HG02840 (cell line): ENCODE results near the gene ADAM30.

Source experiments
- ATAC-seq: cut with Tn5 transposase; IDR thresholded peaks from one replicate; pipeline ENCODE4 v1.9.1; 2021; ENCODE audit warnings: mild to moderate bottlenecking, moderate library complexity, moderate number of reproducible peaks; ENCODE audit not compliant: unreplicated experiment, low FRiP score

The ADAM30 gene

GRCh38 chr1:119909890-119910596, 13.7 kb upstream of the ADAM30 start:
- no peak for ATAC-seq

- ATAC-seq: no peak
Measured at GRCh38 chr1:119908661-119909060, 12.3 kb upstream of the ADAM30 start.

- no peak for ATAC-seq
Measured at GRCh38 chr1:119906927-119907652, 10.8 kb upstream of the ADAM30 start.

GRCh38 chr1:119903443-119903835, 7.1 kb upstream of the ADAM30 start:
- ATAC-seq: no peak

- ATAC-seq: no peak
Measured at GRCh38 chr1:119902775-119903442, 6.6 kb upstream of the ADAM30 start.

- no peak for ATAC-seq
Measured at GRCh38 chr1:119898981-119899720, 2.8 kb upstream of the ADAM30 start.

GRCh38 chr1:119898530-119898929, 2.2 kb upstream of the ADAM30 start:
- no peak for ATAC-seq

- no peak for ATAC-seq
Measured at GRCh38 chr1:119895102-119895501, 1.2 kb downstream of the ADAM30 start.

GRCh38 chr1:119893827-119894700, 2.3 kb downstream of the ADAM30 start:
- no peak for ATAC-seq

- ATAC-seq: no peak
Measured at GRCh38 chr1:119893238-119893791, 3.0 kb downstream of the ADAM30 start.

GRCh38 chr1:119891386-119891785, 4.9 kb downstream of the ADAM30 start:
- ATAC-seq: no peak

GRCh38 chr1:119888476-119888875, 7.8 kb downstream of the ADAM30 start:
- no peak for ATAC-seq

- no peak for ATAC-seq
Measured at GRCh38 chr1:119887427-119887826, 8.9 kb downstream of the ADAM30 start.

GRCh38 chr1:119885903-119886783, 10.2 kb downstream of the ADAM30 start:
- ATAC-seq: no peak

- no peak for ATAC-seq
Measured at GRCh38 chr1:119884711-119885110, 11.6 kb downstream of the ADAM30 start.

- ATAC-seq: no peak
Measured at GRCh38 chr1:119883826-119884225, 12.5 kb downstream of the ADAM30 start.

- ATAC-seq: no peak
Measured at GRCh38 chr1:119882132-119883049, 13.9 kb downstream of the ADAM30 start.
